PC-9 (cell line): ENCODE measurements around the gene BOC. TPM values are rescaled to one million over a fixed set of nuclear protein-coding genes. Genes with fewer than 3 reads are reported as not detected.

ENCODE experiments used
- BruUV-seq: library from RNA; stranded (reverse); fragments of 400-500 nt; replicated peaks from 2 replicates; lab custom pipeline; 2021; lab: Mats Ljungman, UMichigan
- CTCF ChIA-PET: fragments of 300-600 bp; sonication (Branson Sonifier 250); formaldehyde crosslinking; loops from one replicate; lab custom pipeline; 2022; ENCODE audit warnings: antibody characterized with exemption; lab: Charles Lee
- POLR2A ChIA-PET: fragments of 300-600 bp; sonication (Branson Sonifier 250); formaldehyde crosslinking; loops from one replicate; lab custom pipeline; 2022; ENCODE audit warnings: antibody characterized with exemption; ENCODE audit not compliant: unreplicated experiment; lab: Charles Lee
- DNase-seq, 2 experiments: peaks; one replicate each; pipeline versions ENCODE4 v3.0.0 to v3.0.0-alpha.2; 2015 to 2022; ENCODE audit warnings: mixed read lengths in 1 of 2
- H2AFZ ChIP-seq: fragments of 200-600 bp; sonication (generic); 2 replicates; pipeline ENCODE4 v1.8.1; 2017; ENCODE audit warnings: antibody characterized with exemption
- H3F3A ChIP-seq: fragments of 200-600 bp; sonication (generic); 2 replicates; pipeline ENCODE4 v1.8.1; 2017; ENCODE audit warnings: antibody characterized with exemption, mild to moderate bottlenecking, low read depth; ENCODE audit not compliant: insufficient read depth
- H3K27ac ChIP-seq: fragments of 200-600 bp; sonication (generic); 2 replicates; pipeline ENCODE4 v1.6.1; 2016; ENCODE audit warnings: mixed run types
- H3K27me3 ChIP-seq: fragments of 200-600 bp; sonication (generic); 2 replicates; pipeline ENCODE4 v1.6.1; 2016; ENCODE audit warnings: low read depth, mixed run types; ENCODE audit not compliant: insufficient read depth
- H3K36me3 ChIP-seq: fragments of 200-600 bp; sonication (generic); 2 replicates; pipeline ENCODE4 v1.6.1; 2016; ENCODE audit warnings: low read depth, mixed run types
- H3K4me1 ChIP-seq: fragments of 200-600 bp; sonication (generic); replicated peaks from 2 replicates; pipeline ENCODE4 v1.6.1; 2016; ENCODE audit warnings: mixed run types; ENCODE audit not compliant: insufficient read depth
- H3K4me2 ChIP-seq: fragments of 200-600 bp; sonication (generic); 2 replicates; pipeline ENCODE4 v1.6.1; 2017; ENCODE audit warnings: mixed run types
- H3K4me3 ChIP-seq: fragments of 200-600 bp; sonication (generic); 2 replicates; pipeline ENCODE4 v1.6.1; 2016; ENCODE audit warnings: mixed run types
- H3K79me2 ChIP-seq: fragments of 200-600 bp; sonication (generic); 2 replicates; pipeline ENCODE4 v1.6.1; 2017; ENCODE audit warnings: low read depth, mixed run types
- H3K9me2 ChIP-seq: fragments of 200-600 bp; sonication (generic); 2 replicates; pipeline ENCODE4 v1.8.1; 2017; ENCODE audit warnings: mild to moderate bottlenecking; ENCODE audit not compliant: insufficient read depth
- H3K9me3 ChIP-seq: fragments of 200-600 bp; sonication (generic); 2 replicates; pipeline ENCODE4 v1.8.1; 2016; ENCODE audit warnings: low read depth; ENCODE audit not compliant: insufficient read depth
- H4K20me1 ChIP-seq: fragments of 200-600 bp; sonication (generic); 2 replicates; pipeline ENCODE4 v1.8.1; 2017; ENCODE audit not compliant: insufficient read depth
- CTCF ChIP-seq: fragments of 200-600 bp; sonication (generic); conservative IDR thresholded peaks from 2 replicates; pipeline ENCODE4 v1.6.1; 2017; ENCODE audit warnings: mixed run types, antibody characterized with exemption, mild to moderate bottlenecking, moderate library complexity
- EZH2 ChIP-seq: fragments of 200-600 bp; sonication (generic); IDR thresholded peaks from 2 replicates; pipeline ENCODE4 v1.8.0; 2017; ENCODE audit warnings: antibody characterized with exemption, low read depth
- intact Hi-C: fragments of 100-400 bp; cut with micrococcal nuclease; formaldehyde crosslinking; loops from one replicate; pipeline ENCODE4 v1.10.0; 2022; ENCODE audit not compliant: unreplicated experiment
- total RNA-seq: library from RNA; stranded (reverse); gene quantifications from 2 replicates; pipeline ENCODE4 v1.2.3, GENCODE V29; 2021

Gene BOC
- total RNA-seq, 1 experiment from 2014 or later, result 3.0 TPM

DNA sequence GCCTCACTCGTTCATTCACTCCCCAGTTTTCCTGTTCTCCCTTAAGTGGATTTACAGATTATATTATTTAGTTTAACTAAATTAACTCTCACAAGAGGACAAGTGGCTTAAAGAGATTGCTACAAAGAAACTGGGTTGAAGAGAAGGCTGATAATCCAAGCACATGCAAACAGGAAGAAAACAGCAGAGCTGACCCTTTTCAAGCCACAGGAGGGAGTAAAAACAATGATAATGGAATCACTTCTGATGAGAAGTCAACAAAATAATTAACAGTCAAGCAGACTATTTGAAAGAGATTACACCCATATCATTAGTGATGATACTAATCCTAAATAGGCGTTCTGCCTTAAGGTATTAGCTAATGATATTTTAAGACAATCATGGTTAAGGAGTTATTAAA, 31.7 kb downstream of the BOC start:
- intact Hi-C loops, result no loop called here
- no peaks in the 10 kb centered on the region for H4K20me1 ChIP-seq
- no peaks in the 10 kb centered on the region for H3K79me2 ChIP-seq
- H3K4me3 ChIP-seq, result no peak overlapping the region
- no peaks in the 10 kb centered on the region for H3K9me2 ChIP-seq
- H3K36me3 ChIP-seq, result no peaks in the 10 kb centered on the region
- no peak overlapping the region for H2AFZ ChIP-seq
- no peaks in the 10 kb centered on the region for H3K9me3 ChIP-seq
- 0 out of 2 replicates have a peak, but pooled peaks cover 4% of the 10 kb centered on the region for H3K27me3 ChIP-seq
- ChIA-PET POLR2A (no interaction called here), CTCF (no interaction called here)
- no peaks in the 10 kb centered on the region for H3F3A ChIP-seq
- no peaks in the 10 kb centered on the region for H3K4me1 ChIP-seq
- H3K27ac ChIP-seq, result no peak overlapping the region
- no peak overlapping the region for H3K4me2 ChIP-seq
- no TSS peak for BruUV-seq
- no peak for DNase-seq
- no peak for TF ChIP-seq CTCF
- TF ChIP-seq EZH2, result no peak

- Histone ChIP-seq H3K36me3 (no peaks in the 10 kb centered on the region), H3K9me3 (no peaks in the 10 kb centered on the region), H3K27ac (no peak overlapping the region), H3F3A (no peaks in the 10 kb centered on the region), H4K20me1 (no peaks in the 10 kb centered on the region), H3K4me2 (no peak overlapping the region), H2AFZ (no peak overlapping the region), H3K4me3 (no peak overlapping the region), H3K27me3 (0 out of 2 replicates have a peak, but pooled peaks cover 4% of the 10 kb centered on the region), H3K79me2 (no peaks in the 10 kb centered on the region), H3K4me1 (no peaks in the 10 kb centered on the region), H3K9me2 (no peaks in the 10 kb centered on the region)
- intact Hi-C loops, result no loop called here
- no peak for TF ChIP-seq CTCF
- TF ChIP-seq EZH2, result no peak
- ChIA-PET CTCF (no interaction called here), POLR2A (interaction anchor here (0.6 kb wide), 1 partner anchor 33 kb away, joined by 6 read pairs; no protein-coding TSS in a partner anchor)
- no TSS peak for BruUV-seq
- DNase-seq, result no peak
These were observed 32.5 kb downstream of the BOC start for GRCh38 chr3:113243846-113244245.

GRCh38 chr3:113245761-113246161, 34.4 kb downstream of the BOC start:
- no peak for DNase-seq
- Histone ChIP-seq H3F3A (no peaks in the 10 kb centered on the region), H3K27ac (no peak overlapping the region), H3K4me1 (no peaks in the 10 kb centered on the region), H2AFZ (no peak overlapping the region), H4K20me1 (no peaks in the 10 kb centered on the region), H3K4me3 (no peak overlapping the region), H3K9me2 (no peaks in the 10 kb centered on the region), H3K36me3 (no peaks in the 10 kb centered on the region), H3K4me2 (no peak overlapping the region), H3K27me3 (no peaks in the 10 kb centered on the region), H3K9me3 (no peaks in the 10 kb centered on the region), H3K79me2 (no peaks in the 10 kb centered on the region)
- TF ChIP-seq CTCF, result no peak
- TF ChIP-seq EZH2, result no peak
- CTCF ChIA-PET, result no interaction called here
- intact Hi-C loops, result no loop called here
- no TSS peak for BruUV-seq
- POLR2A ChIA-PET, result interaction anchor here (0.6 kb wide), 1 partner anchor 423 kb away, joined by 6 read pairs; no protein-coding TSS in a partner anchor
